H9 (cell line): ENCODE measurements around the gene PHLDA3. TPM values are rescaled to one million over a fixed set of nuclear protein-coding genes. Genes with fewer than 3 reads are reported as not detected.

ENCODE experiments used
- DNase-seq: peaks from one replicate; pipeline ENCODE4 v3.0.0-alpha.2; 2017
- H2AFZ ChIP-seq: one replicate; pipeline ENCODE4 v1.6.1; 2013; ENCODE audit warnings: mild to moderate bottlenecking, low read length, control low read depth, moderate library complexity
- H2AK5ac ChIP-seq: 2 replicates; pipeline ENCODE4 v1.6.1; 2013; ENCODE audit warnings: low read length, control low read depth, mixed read lengths; ENCODE audit not compliant: insufficient read length
- H2BK120ac ChIP-seq: one replicate; pipeline ENCODE4 v1.6.1; 2013; ENCODE audit warnings: low read depth, mild to moderate bottlenecking, low read length, control low read depth, inconsistent platforms; ENCODE audit not compliant: poor library complexity, severe bottlenecking
- H2BK12ac ChIP-seq: 2 replicates; pipeline ENCODE4 v1.6.1; 2013; ENCODE audit warnings: low read length, control low read depth, mixed read lengths, low read depth; ENCODE audit not compliant: insufficient read length
- H2BK15ac ChIP-seq: 2 replicates; pipeline ENCODE4 v1.6.1; 2013; ENCODE audit warnings: low read depth, low read length, control low read depth
- H2BK20ac ChIP-seq: one replicate; pipeline ENCODE4 v1.6.1; 2013; ENCODE audit warnings: low read depth, mild to moderate bottlenecking, low read length, control low read depth, inconsistent platforms; ENCODE audit not compliant: poor library complexity, severe bottlenecking
- H2BK5ac ChIP-seq: 2 replicates; pipeline ENCODE4 v1.6.1; 2013; ENCODE audit warnings: low read length, control low read depth, mixed read lengths; ENCODE audit not compliant: insufficient read length
- H3K14ac ChIP-seq: 2 replicates; pipeline ENCODE4 v1.6.1; 2013; ENCODE audit warnings: low read length, control low read depth; ENCODE audit not compliant: insufficient read depth
- H3K18ac ChIP-seq: 2 replicates; pipeline ENCODE4 v1.6.1; 2013; ENCODE audit warnings: low read depth, mild to moderate bottlenecking, mixed read lengths, low read length, control low read depth; ENCODE audit not compliant: insufficient read length
- H3K23ac ChIP-seq: 2 replicates; pipeline ENCODE4 v1.6.1; 2013; ENCODE audit warnings: low read length, control low read depth, mixed read lengths, low read depth; ENCODE audit not compliant: insufficient read length
- H3K23me2 ChIP-seq: 2 replicates; pipeline ENCODE4 v1.6.1; 2013; ENCODE audit warnings: low read depth, mild to moderate bottlenecking, mixed read lengths, low read length, control low read depth; ENCODE audit not compliant: insufficient read length, poor library complexity, severe bottlenecking
- H3K27ac ChIP-seq: 2 replicates; pipeline ENCODE4 v1.5.1; 2013; ENCODE audit warnings: low read length, control low read depth, mixed read lengths, low read depth; ENCODE audit not compliant: insufficient read length
- H3K27me3 ChIP-seq: 2 replicates; pipeline ENCODE4 v1.6.1; 2013; ENCODE audit warnings: low read length, control low read depth, inconsistent platforms; ENCODE audit not compliant: insufficient read depth
- H3K4ac ChIP-seq: 2 replicates; pipeline ENCODE4 v1.6.1; 2013; ENCODE audit warnings: low read depth, mild to moderate bottlenecking, control low read depth, inconsistent platforms, low read length, moderate library complexity
- H3K4me1 ChIP-seq: 2 replicates; pipeline ENCODE4 v1.6.1; 2013; ENCODE audit warnings: low read length, control low read depth, inconsistent platforms; ENCODE audit not compliant: insufficient read depth
- H3K4me2 ChIP-seq: 2 replicates; pipeline ENCODE4 v1.6.1; 2013; ENCODE audit warnings: low read length, control low read depth, mixed read lengths; ENCODE audit not compliant: insufficient read length, insufficient read depth
- H3K56ac ChIP-seq: 2 replicates; pipeline ENCODE4 v1.6.1; 2013; ENCODE audit warnings: low read depth, mild to moderate bottlenecking, mixed read lengths, low read length, control low read depth; ENCODE audit not compliant: insufficient read length
- H3K79me1 ChIP-seq: 2 replicates; pipeline ENCODE4 v1.6.1; 2013; ENCODE audit warnings: low read depth, mild to moderate bottlenecking, moderate library complexity, low read length, control low read depth, inconsistent platforms; ENCODE audit not compliant: insufficient read depth, poor library complexity, severe bottlenecking
- H3K79me2 ChIP-seq: 2 replicates; pipeline ENCODE4 v1.6.1; 2013; ENCODE audit warnings: low read length, control low read depth, inconsistent platforms; ENCODE audit not compliant: insufficient read depth
- H3K9ac ChIP-seq: 2 replicates; pipeline ENCODE4 v1.6.1; 2013; ENCODE audit warnings: low read length, control low read depth, mixed read lengths; ENCODE audit not compliant: insufficient read length; ENCODE audit errors: extremely low read depth
- H3K9me3 ChIP-seq: one replicate; pipeline ENCODE4 v1.6.1; 2013; ENCODE audit warnings: low read depth, low read length, inconsistent platforms; ENCODE audit not compliant: control insufficient read depth
- H3T11ph ChIP-seq: one replicate; pipeline ENCODE4 v1.6.1; 2013; ENCODE audit warnings: mild to moderate bottlenecking, low read length, control low read depth, inconsistent platforms
- H4K20me1 ChIP-seq: one replicate; pipeline ENCODE4 v1.6.1; 2013; ENCODE audit not compliant: control insufficient read depth, insufficient read length, insufficient read depth
- H4K5ac ChIP-seq: 2 replicates; pipeline ENCODE4 v1.6.1; 2013; ENCODE audit warnings: low read depth, mild to moderate bottlenecking, mixed read lengths, low read length, control low read depth; ENCODE audit not compliant: insufficient read length
- H4K8ac ChIP-seq: replicated peaks from 2 replicates; pipeline ENCODE4 v1.6.1; 2013; ENCODE audit warnings: low read length, control low read depth, mixed read lengths, low read depth; ENCODE audit not compliant: insufficient read length
- H4K91ac ChIP-seq: 2 replicates; pipeline ENCODE4 v1.6.1; 2013; ENCODE audit warnings: low read depth, mild to moderate bottlenecking, moderate library complexity, mixed read lengths, low read length, control low read depth; ENCODE audit not compliant: insufficient read length
- H3K27ac Mint-ChIP-seq, 3 experiments: 2 replicates in 2 of 3; 3 replicates in 1 of 3; pipeline ENCODE4 v1.8.0; 2020 to 2021; ENCODE audit warnings: mixed read lengths in 3 of 3, mild to moderate bottlenecking in 1 of 3, moderate library complexity in 1 of 3
- H3K27me3 Mint-ChIP-seq: 2 replicates; pipeline ENCODE4 v1.8.0; 2021; ENCODE audit warnings: low read depth, mild to moderate bottlenecking, moderate library complexity, mixed read lengths
- H3K36me3 Mint-ChIP-seq, 3 experiments: 2 replicates in 2 of 3; 3 replicates in 1 of 3; pipeline ENCODE4 v1.8.0; 2020 to 2021; ENCODE audit warnings: low read depth in 3 of 3, mixed read lengths in 3 of 3; ENCODE audit not compliant: insufficient read depth in 1 of 3
- H3K4me1 Mint-ChIP-seq, 2 experiments: 2 replicates each; pipeline ENCODE4 v1.8.0; 2020; ENCODE audit warnings: mixed read lengths in 2 of 2
- H3K4me3 Mint-ChIP-seq, 2 experiments: 2 replicates in 1 of 2; 3 replicates in 1 of 2; pipeline ENCODE4 v1.8.0; 2020 to 2021; ENCODE audit warnings: mild to moderate bottlenecking in 2 of 2, mixed read lengths in 2 of 2, moderate library complexity in 1 of 2
- H3K9me3 Mint-ChIP-seq, 2 experiments: 2 replicates in 1 of 2; 3 replicates in 1 of 2; pipeline ENCODE4 v1.8.0; 2020; ENCODE audit warnings: mild to moderate bottlenecking in 2 of 2, mixed read lengths in 2 of 2, moderate library complexity in 1 of 2
- CTCF ChIP-seq: fragments of 200-600 bp; sonication (generic); conservative IDR thresholded peaks from 3 replicates; pipeline ENCODE4 v1.8.0; 2021; ENCODE audit warnings: antibody characterized with exemption, mild to moderate bottlenecking
- WGBS: extraction: QIAGEN DNeasy Blood & Tissue Kit; methylation state at CpG from one replicate; pipeline ENCODE4 v1.1.7; 2013; ENCODE audit warnings: missing lambda C conversion rate, low lambda C conversion rate, mixed read lengths; ENCODE audit not compliant: insufficient read length; ENCODE audit errors: extremely low coverage; 5-methylcytosine and 5-hydroxymethylcytosine counted together
- total RNA-seq: library from RNA; stranded (reverse); gene quantifications from 2 replicates; pipeline ENCODE4 v1.2.1, GENCODE V29; 2021

Gene PHLDA3
- total RNA-seq, 1 experiment from 2014 or later = 53.9 TPM

- no peak overlapping the region for H3K18ac ChIP-seq
- TF ChIP-seq CTCF = no peak
- no peaks in the 10 kb centered on the region for H4K20me1 ChIP-seq
- no peak overlapping the region for H2BK12ac ChIP-seq
- H3K27me3 ChIP-seq = peaks cover 4% of the 10 kb centered on the region; the same call in 1 of the 2 replicates
- no peak overlapping the region for H3K14ac ChIP-seq
- H3K56ac ChIP-seq = no peak overlapping the region
- H3T11ph ChIP-seq = no peak overlapping the region
- no peaks in the 10 kb centered on the region for H3K9me3 ChIP-seq
- no peak overlapping the region for H2AFZ ChIP-seq
- no peak overlapping the region for H3K4ac ChIP-seq
- Mint-ChIP-seq H3K4me3 (no peak overlapping the region), H3K36me3 (no peaks in the 10 kb centered on the region), H3K27me3 (peaks cover 3% of the 10 kb centered on the region; the same call in 1 of the 2 replicates), H3K27ac (no peak overlapping the region), H3K9me3 (no peaks in the 10 kb centered on the region), H3K4me1 (peaks cover 18% of the 10 kb centered on the region in 2 experiments)
- no peak overlapping the region for H2BK5ac ChIP-seq
- no peak overlapping the region for H3K9ac ChIP-seq
- H4K8ac ChIP-seq = no peak overlapping the region
- no peak overlapping the region for H4K91ac ChIP-seq
- no peak overlapping the region for H2BK15ac ChIP-seq
- no peak overlapping the region for H3K4me2 ChIP-seq
- H3K79me1 ChIP-seq = no peaks in the 10 kb centered on the region
- DNase-seq = no peak
- WGBS = no CpG with 5 or more reads among the region's 1 CpG
- H2BK120ac ChIP-seq = no peak overlapping the region
- no peaks in the 10 kb centered on the region; the same call in 1 of the 2 replicates for H3K4me1 ChIP-seq
- H3K23me2 ChIP-seq = peaks cover 8% of the 10 kb centered on the region
- H4K5ac ChIP-seq = no peak overlapping the region
- no peak overlapping the region for H2BK20ac ChIP-seq
- H3K23ac ChIP-seq = no peak overlapping the region
- no peaks in the 10 kb centered on the region for H3K79me2 ChIP-seq
- H2AK5ac ChIP-seq = no peak overlapping the region
- H3K27ac ChIP-seq = no peak overlapping the region
Measured at GRCh38 chr1:201510734-201511133, 41.7 kb upstream of the PHLDA3 start.
